IMR-90 (cell line): ENCODE data around the gene USH2A. TPM values are rescaled to one million over a fixed set of nuclear protein-coding genes. Genes with fewer than 3 reads are reported as not detected.

Experiments used
- ATAC-seq: fragments of 200-7000 bp; cut with Tn5 transposase; 2 replicates; pipeline ENCODE4 v1.9.1; 2020; ENCODE audit warnings: low read depth, mild to moderate bottlenecking, moderate library complexity
- BruUV-seq: library from RNA; stranded (reverse); fragments of 400-500 nt; replicated peaks from 2 replicates; lab custom pipeline; 2021; lab: Mats Ljungman, UMichigan
- CTCF ChIA-PET: fragments of 300-600 bp; formaldehyde crosslinking; extraction: SDS; loops from one replicate; lab custom pipeline; 2021; ENCODE audit warnings: antibody characterized with exemption; lab: Yijun Ruan, JAX
- POLR2A ChIA-PET: fragments of 300-600 bp; sonication (Branson Sonifier 250); formaldehyde crosslinking; loops from one replicate; lab custom pipeline; 2022; ENCODE audit warnings: antibody characterized with exemption; ENCODE audit not compliant: unreplicated experiment; lab: Charles Lee
- DNase-seq: peaks from one replicate; pipeline ENCODE4 v3.0.0; 2013
- H2AFZ ChIP-seq: replicated peaks from 2 replicates; pipeline ENCODE3; 2013; ENCODE audit warnings: low read length, mild to moderate bottlenecking; ENCODE audit not compliant: poor library complexity
- H2AK5ac ChIP-seq: 2 replicates; pipeline ENCODE4 v1.6.1; 2013; ENCODE audit warnings: low read depth, low read length, inconsistent platforms
- H2AK9ac ChIP-seq: replicated peaks from 2 replicates; pipeline ENCODE3; 2013; ENCODE audit warnings: mild to moderate bottlenecking, low read depth, low read length, moderate library complexity; ENCODE audit not compliant: poor library complexity
- H2BK120ac ChIP-seq: 2 replicates; pipeline ENCODE4 v1.6.1; 2013; ENCODE audit warnings: low read depth, low read length, inconsistent platforms
- H2BK15ac ChIP-seq: 3 replicates; pipeline ENCODE4 v1.6.1; 2013; ENCODE audit warnings: low read depth, low read length, inconsistent platforms
- H2BK20ac ChIP-seq: 2 replicates; pipeline ENCODE4 v1.6.1; 2013; ENCODE audit warnings: low read depth, mild to moderate bottlenecking, inconsistent platforms, low read length, moderate library complexity
- H2BK5ac ChIP-seq: 2 replicates; pipeline ENCODE4 v1.6.1; 2013; ENCODE audit warnings: mild to moderate bottlenecking, low read depth, low read length, inconsistent platforms; ENCODE audit not compliant: poor library complexity, severe bottlenecking
- H3K14ac ChIP-seq: replicated peaks from 2 replicates; pipeline ENCODE4 v1.6.1; 2013; ENCODE audit warnings: low read depth, low read length, inconsistent platforms
- H3K18ac ChIP-seq: 2 replicates; pipeline ENCODE4 v1.6.1; 2013; ENCODE audit warnings: low read depth, low read length, control low read depth
- H3K23ac ChIP-seq: 2 replicates; pipeline ENCODE4 v1.6.1; 2013; ENCODE audit warnings: low read depth, low read length, inconsistent platforms
- H3K27ac ChIP-seq: 2 replicates; pipeline ENCODE4 v1.5.1; 2013; ENCODE audit warnings: mild to moderate bottlenecking, control low read depth, low read length; ENCODE audit not compliant: insufficient read depth
- H3K27me3 ChIP-seq: 2 replicates; pipeline ENCODE4 v1.6.1; 2013; ENCODE audit warnings: low read length; ENCODE audit not compliant: control insufficient read depth, insufficient read depth
- H3K36me3 ChIP-seq: 2 replicates; pipeline ENCODE4 v1.6.1; 2013; ENCODE audit warnings: low read length, mixed read lengths; ENCODE audit not compliant: control insufficient read depth, insufficient read depth
- H3K4ac ChIP-seq: 2 replicates; pipeline ENCODE4 v1.6.1; 2013; ENCODE audit warnings: low read depth, low read length, inconsistent platforms
- H3K4me1 ChIP-seq: 2 replicates; pipeline ENCODE4 v1.6.1; 2013; ENCODE audit warnings: low read length, mixed read lengths; ENCODE audit not compliant: control insufficient read depth, insufficient read depth
- H3K4me2 ChIP-seq: 2 replicates; pipeline ENCODE4 v1.6.1; 2013; ENCODE audit warnings: low read depth, mild to moderate bottlenecking, control low read depth, low read length, moderate library complexity
- H3K4me3 ChIP-seq: 2 replicates; pipeline ENCODE4 v1.5.1; 2013; ENCODE audit warnings: low read depth, mild to moderate bottlenecking, control low read depth, low read length, moderate library complexity; ENCODE audit not compliant: insufficient read depth
- H3K56ac ChIP-seq: 2 replicates; pipeline ENCODE4 v1.6.1; 2013; ENCODE audit warnings: low read length, inconsistent platforms; ENCODE audit not compliant: insufficient read depth; ENCODE audit errors: extremely low read depth
- H3K79me1 ChIP-seq, 2 experiments: 2 replicates each; pipeline ENCODE4 v1.6.1; 2013; ENCODE audit warnings: low read length in 2 of 2, inconsistent platforms in 1 of 2, low read depth in 1 of 2
- H3K9ac ChIP-seq: 2 replicates; pipeline ENCODE4 v1.6.1; 2013; ENCODE audit warnings: low read depth, low read length, control low read depth
- H3K9me1 ChIP-seq: 2 replicates; pipeline ENCODE4 v1.6.1; 2013; ENCODE audit warnings: low read length, inconsistent platforms; ENCODE audit not compliant: insufficient read depth
- H3K9me3 ChIP-seq: 2 replicates; pipeline ENCODE4 v1.6.1; 2013; ENCODE audit warnings: low read length; ENCODE audit not compliant: control insufficient read depth, insufficient read depth
- H4K20me1 ChIP-seq: 2 replicates; pipeline ENCODE4 v1.6.1; 2013; ENCODE audit warnings: low read length, inconsistent platforms; ENCODE audit not compliant: insufficient read depth
- H4K5ac ChIP-seq: 2 replicates; pipeline ENCODE4 v1.6.1; 2013; ENCODE audit warnings: mild to moderate bottlenecking, low read depth, low read length, control low read depth
- H4K8ac ChIP-seq, 2 experiments: 2 replicates each; pipeline ENCODE4 v1.6.1; 2013; ENCODE audit warnings: low read depth in 2 of 2, low read length in 2 of 2, control low read depth in 1 of 2, inconsistent platforms in 1 of 2
- H4K91ac ChIP-seq: 2 replicates; pipeline ENCODE4 v1.6.1; 2013; ENCODE audit warnings: low read depth, low read length, inconsistent platforms; ENCODE audit not compliant: insufficient read depth
- BHLHE40 ChIP-seq: fragments of 150-350 bp; IDR thresholded peaks from 2 replicates; pipeline ENCODE4 v1.6.1; 2016; ENCODE audit warnings: mild to moderate bottlenecking, low read depth, low read length
- CEBPB ChIP-seq: IDR thresholded peaks from 2 replicates; pipeline ENCODE4 v1.6.1; 2012; ENCODE audit warnings: low read depth, low read length, improper control_type of control experiment
- ELK1 ChIP-seq: fragments of 150-350 bp; IDR thresholded peaks from 2 replicates; pipeline ENCODE4 v1.6.1; 2016; ENCODE audit warnings: low read depth, mild to moderate bottlenecking, low read length, moderate library complexity, borderline replicate concordance
- MAFK ChIP-seq: IDR thresholded peaks from 2 replicates; pipeline ENCODE4 v1.6.1; 2012; ENCODE audit warnings: low read depth, low read length, improper control_type of control experiment
- MAZ ChIP-seq: IDR thresholded peaks from 2 replicates; pipeline ENCODE4 v1.6.1; 2012; ENCODE audit warnings: low read depth, mild to moderate bottlenecking, low read length, improper control_type of control experiment, moderate library complexity, borderline replicate concordance
- NFE2L2 ChIP-seq: fragments of 150-350 bp; IDR thresholded peaks from 2 replicates; pipeline ENCODE4 v1.6.1; 2016; ENCODE audit warnings: low read depth, mild to moderate bottlenecking, low read length
- RAD21 ChIP-seq: IDR thresholded peaks from 2 replicates; pipeline ENCODE4 v1.6.1; 2012; ENCODE audit warnings: low read length, improper control_type of control experiment
- RCOR1 ChIP-seq: IDR thresholded peaks from 2 replicates; pipeline ENCODE4 v1.6.1; 2012; ENCODE audit warnings: mild to moderate bottlenecking, low read length, improper control_type of control experiment; ENCODE audit not compliant: insufficient replicate concordance
- RFX5 ChIP-seq: IDR thresholded peaks from 2 replicates; pipeline ENCODE4 v1.8.0; 2012; ENCODE audit warnings: low read depth, mild to moderate bottlenecking, low read length, moderate library complexity
- USF2 ChIP-seq: fragments of 150-350 bp; IDR thresholded peaks from 2 replicates; pipeline ENCODE4 v1.6.1; 2017; ENCODE audit warnings: mild to moderate bottlenecking, antibody characterized with exemption, low read length, low read depth
- WGBS, 2 experiments: methylation state at CpG; one replicate each; pipeline versions ENCODE4 v1.1.5 to v1.1.7; 2013; ENCODE audit warnings: missing lambda C conversion rate in 2 of 2; ENCODE audit not compliant: insufficient read length in 1 of 2; ENCODE audit errors: extremely low coverage in 2 of 2; 5-methylcytosine and 5-hydroxymethylcytosine counted together
- dilution Hi-C: fragments of 300-500 bp; cut with HindIII; formaldehyde crosslinking; loops from one replicate; pipeline ENCODE4 v1.14.3; 2018; ENCODE audit warnings: low sequenced_read_pairs; ENCODE audit not compliant: unreplicated experiment
- in situ Hi-C: fragments of 300-500 bp; cut with MboI; formaldehyde crosslinking; loops from 3 replicates; pipeline ENCODE4 v1.14.3; 2019; ENCODE audit warnings: low sequenced_read_pairs, inconsistent platforms, mixed read lengths
- intact Hi-C: fragments of 100-400 bp; cut with micrococcal nuclease; formaldehyde crosslinking; loops from 2 replicates; pipeline ENCODE4 v1.10.0; 2022
- polyA plus RNA-seq, 3 experiments: library from polyadenylated mRNA; depleted of rRNA; stranded (reverse); fragments of >200 nt; gene quantifications; 2 replicates each; pipeline ENCODE4 v1.2.3, GENCODE V29; 2012; ENCODE audit warnings: low replicate concordance in 1 of 3
- total RNA-seq: library from RNA; depleted of rRNA; stranded (reverse); fragments of >200 nt; gene quantifications from 2 replicates; pipeline ENCODE4 v1.2.3, GENCODE V29; 2012

USH2A gene
- total and polyA plus RNA-seq, 2 of the 4 experiments (the other 2 are of a cell fraction) = under 0.01 to 0.02 TPM

- Histone ChIP-seq H4K5ac (no peak overlapping the region), H2AK5ac (no peak overlapping the region), H4K8ac (no peak overlapping the region), H3K27me3 (no peaks in the 10 kb centered on the region), H3K4me3 (no peak overlapping the region), H3K9me1 (no peaks in the 10 kb centered on the region), H3K27ac (no peak overlapping the region), H3K9me3 (no peaks in the 10 kb centered on the region), H2BK15ac (no peak overlapping the region), H2BK120ac (no peak overlapping the region), H3K23ac (no peak overlapping the region), H3K14ac (no peak overlapping the region), H3K56ac (no peak overlapping the region), H2AFZ (no peak overlapping the region), H3K4ac (no peak overlapping the region), H2BK5ac (no peak overlapping the region), H4K91ac (no peak overlapping the region), H2BK20ac (no peak overlapping the region), H3K4me2 (no peak overlapping the region), H3K36me3 (no peaks in the 10 kb centered on the region), H3K4me1 (no peaks in the 10 kb centered on the region), H3K79me1 (no peaks in the 10 kb centered on the region), H3K9ac (no peak overlapping the region), H3K18ac (no peak overlapping the region), H4K20me1 (no peaks in the 10 kb centered on the region), H2AK9ac (no peak overlapping the region)
- dilution Hi-C loops (no loop called here), intact Hi-C loops (no loop called here), in situ Hi-C loops (no loop called here)
- DNase-seq (no peak), ATAC-seq (no peak)
- ChIA-PET CTCF (no interaction called here), POLR2A (no interaction called here)
- no TSS peak for BruUV-seq
- 83% methylated on average over 1 of the region's 3 CpGs; no CpG with 5 or more reads in 1 of the 2 experiments for WGBS, 2 experiments
- TF ChIP-seq CEBPB (no peak), RCOR1 (no peak), MAFK (no peak), NFE2L2 (no peak), RFX5 (no peak), USF2 (no peak), ELK1 (no peak), BHLHE40 (no peak), RAD21 (no peak), MAZ (no peak)
Measured at GRCh38 chr1:215932558-215932957, 490.7 kb downstream of the USH2A start.
